Gastroesophageal sphincter (tissue), 3 donors: ENCODE results near the gene SRGAP2C.
"Not testable (repeated sequence)": the region's sequence is repeated elsewhere in the genome, so short reads cannot be mapped to it uniquely, and the experiment has no call there.

ENCODE experiments used
- CTCF ChIP-seq, 4 experiments: fragments of 200-600 bp in 2 of 4; fragments of 450-650 bp in 2 of 4; sonication (generic) in 1 of 4; IDR thresholded peaks; one replicate each; pipeline ENCODE4 v1.5.1; 2017 to 2019; ENCODE audit warnings: antibody characterized with exemption in 4 of 4, mild to moderate bottlenecking in 2 of 4, moderate library complexity in 2 of 4
- POLR2A ChIP-seq, 2 donors: fragments of 450-650 bp; IDR thresholded peaks; one replicate each; pipeline ENCODE4 v1.6.1; 2017; ENCODE audit warnings: antibody characterized with exemption in 2 of 2, mild to moderate bottlenecking in 2 of 2, moderate library complexity in 1 of 2
- POLR2AphosphoS5 ChIP-seq: sonication (generic); formaldehyde crosslinking; IDR thresholded peaks from one replicate; pipeline ENCODE4 v1.6.1; 2017; ENCODE audit warnings: antibody characterized with exemption

- not testable (repeated sequence) for TF ChIP-seq CTCF (IDR thresholded peaks at IDR 0.05); POLR2AphosphoS5; POLR2A (IDR thresholded peaks at IDR 0.05)
Observed at GRCh38 chr1:121167225-121167738, 17.5 kb upstream of the SRGAP2C start.
